GM10266 (cell line): Measurements from ENCODE around the gene MTO1.

Experiments
- DNase-seq: peaks from one replicate; pipeline ENCODE4 v3.0.0; 2012; ENCODE audit errors: extremely low spot score
- TF ChIP-seq, protein P1 (sequence below): IDR thresholded peaks from 2 replicates; pipeline ENCODE4 v1.5.1; 2012; ENCODE audit warnings: mild to moderate bottlenecking, low read depth; ENCODE audit not compliant: control insufficient read depth, insufficient read depth; ENCODE audit errors: missing control alignments

MTO1 gene

DNA sequence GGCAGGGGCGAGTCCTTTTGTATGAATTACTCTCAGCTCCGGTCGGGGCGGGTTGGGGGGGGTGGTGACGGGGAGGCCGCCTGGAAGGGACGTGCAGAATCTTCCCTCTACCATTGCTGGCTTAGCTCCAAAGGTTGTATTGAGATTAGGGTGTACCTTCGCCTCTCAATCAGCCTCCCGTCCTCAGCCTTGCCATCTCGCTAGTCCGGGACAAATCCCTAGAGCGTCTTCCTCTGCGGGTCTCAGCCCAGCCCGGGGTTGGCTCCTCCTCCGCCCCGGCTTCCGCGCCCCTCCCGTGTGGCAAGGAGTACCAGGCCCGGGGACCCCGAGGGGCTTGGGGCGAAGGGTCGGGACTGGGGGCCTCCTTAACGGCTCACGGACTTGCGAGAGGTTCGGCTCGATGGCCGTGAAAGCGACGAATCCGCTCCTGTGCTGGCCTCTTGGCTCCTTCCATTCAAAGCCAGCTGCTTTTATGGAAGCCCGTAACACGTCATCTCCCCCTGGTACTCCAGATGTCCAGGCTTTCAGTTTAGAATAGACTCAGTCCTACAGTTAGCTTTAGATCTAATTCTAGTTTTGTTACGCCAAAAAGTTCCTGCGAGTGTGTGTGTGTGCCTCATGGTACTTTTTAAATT, 59.9 kb downstream of the MTO1 start:
- TF ChIP-seq, protein P1, sequence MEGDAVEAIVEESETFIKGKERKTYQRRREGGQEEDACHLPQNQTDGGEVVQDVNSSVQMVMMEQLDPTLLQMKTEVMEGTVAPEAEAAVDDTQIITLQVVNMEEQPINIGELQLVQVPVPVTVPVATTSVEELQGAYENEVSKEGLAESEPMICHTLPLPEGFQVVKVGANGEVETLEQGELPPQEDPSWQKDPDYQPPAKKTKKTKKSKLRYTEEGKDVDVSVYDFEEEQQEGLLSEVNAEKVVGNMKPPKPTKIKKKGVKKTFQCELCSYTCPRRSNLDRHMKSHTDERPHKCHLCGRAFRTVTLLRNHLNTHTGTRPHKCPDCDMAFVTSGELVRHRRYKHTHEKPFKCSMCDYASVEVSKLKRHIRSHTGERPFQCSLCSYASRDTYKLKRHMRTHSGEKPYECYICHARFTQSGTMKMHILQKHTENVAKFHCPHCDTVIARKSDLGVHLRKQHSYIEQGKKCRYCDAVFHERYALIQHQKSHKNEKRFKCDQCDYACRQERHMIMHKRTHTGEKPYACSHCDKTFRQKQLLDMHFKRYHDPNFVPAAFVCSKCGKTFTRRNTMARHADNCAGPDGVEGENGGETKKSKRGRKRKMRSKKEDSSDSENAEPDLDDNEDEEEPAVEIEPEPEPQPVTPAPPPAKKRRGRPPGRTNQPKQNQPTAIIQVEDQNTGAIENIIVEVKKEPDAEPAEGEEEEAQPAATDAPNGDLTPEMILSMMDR, result no peak
- no peak for DNase-seq

DNA sequence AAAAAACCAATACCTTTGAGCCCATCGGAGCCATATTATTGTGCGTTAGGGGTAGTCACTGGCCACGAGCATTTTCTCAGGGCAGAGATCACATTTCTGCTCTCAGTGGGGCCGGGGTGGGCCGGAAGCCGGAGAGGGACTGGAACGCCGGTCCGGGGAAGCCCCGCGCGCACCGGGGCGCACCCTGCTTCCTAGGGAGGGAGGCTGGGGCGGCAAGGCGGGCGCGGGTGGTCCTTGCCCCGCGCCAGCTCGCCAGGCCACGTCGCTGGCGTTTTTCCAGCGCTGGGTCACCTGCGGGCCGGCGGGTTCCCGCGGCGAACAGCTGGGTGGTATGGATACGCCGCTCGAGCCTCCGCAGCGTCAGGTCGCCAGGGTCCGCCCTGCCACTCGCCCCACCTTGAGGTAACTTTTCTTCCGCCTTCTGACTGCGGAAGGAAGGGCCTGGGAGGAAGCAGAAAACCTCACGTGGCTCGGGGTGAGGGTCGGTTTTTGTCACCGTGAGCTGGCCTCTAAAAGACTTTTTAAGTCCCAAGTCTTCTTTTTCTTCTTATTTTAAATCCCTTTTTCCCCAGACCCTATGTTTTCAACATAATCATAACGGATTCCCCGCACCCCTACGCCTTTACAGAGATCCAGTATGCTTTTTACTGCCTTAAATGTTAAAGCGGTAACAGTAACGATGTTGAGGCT, 62.0 kb downstream of the MTO1 start:
- TF ChIP-seq, protein P1, result no peak
- peak; percentile 73 for DNase-seq

DNA sequence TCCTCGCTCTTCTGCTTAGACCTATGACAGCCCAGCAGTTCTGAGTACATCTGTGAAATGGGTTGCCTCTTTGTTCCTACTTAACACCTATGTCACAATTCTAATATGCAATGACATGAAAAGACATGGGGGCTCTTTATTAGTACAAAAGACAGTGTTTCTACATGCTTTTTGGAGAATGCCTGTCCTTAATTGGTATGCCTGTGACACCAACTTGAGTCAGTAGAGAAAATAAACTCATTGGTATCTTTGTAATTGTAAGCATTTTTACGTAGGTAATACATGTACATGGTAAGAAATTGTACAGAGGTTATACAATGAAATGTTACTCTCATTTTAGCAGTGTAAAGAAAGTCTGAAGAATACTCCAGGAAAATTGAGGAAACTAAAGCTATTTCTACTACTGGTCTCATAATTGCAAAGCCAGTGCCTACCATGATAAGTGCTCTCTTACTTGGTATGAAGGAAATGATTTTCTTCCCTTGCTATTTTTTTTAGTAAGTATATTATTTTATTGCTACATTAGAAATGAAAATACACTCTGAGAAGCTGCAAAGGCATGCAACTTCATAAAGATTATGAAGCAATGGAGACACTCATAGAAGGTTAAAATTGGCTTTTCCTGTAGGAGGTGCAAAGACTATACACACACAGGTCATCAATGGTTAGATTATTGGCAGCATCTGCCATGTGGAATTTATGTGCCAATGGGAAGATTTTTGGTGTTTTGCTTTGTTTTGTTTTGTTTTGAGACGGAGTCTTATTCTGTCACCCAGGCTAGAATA, 64.2 kb downstream of the MTO1 start:
- TF ChIP-seq, protein P1, result no peak
- DNase-seq, result no peak

DNA sequence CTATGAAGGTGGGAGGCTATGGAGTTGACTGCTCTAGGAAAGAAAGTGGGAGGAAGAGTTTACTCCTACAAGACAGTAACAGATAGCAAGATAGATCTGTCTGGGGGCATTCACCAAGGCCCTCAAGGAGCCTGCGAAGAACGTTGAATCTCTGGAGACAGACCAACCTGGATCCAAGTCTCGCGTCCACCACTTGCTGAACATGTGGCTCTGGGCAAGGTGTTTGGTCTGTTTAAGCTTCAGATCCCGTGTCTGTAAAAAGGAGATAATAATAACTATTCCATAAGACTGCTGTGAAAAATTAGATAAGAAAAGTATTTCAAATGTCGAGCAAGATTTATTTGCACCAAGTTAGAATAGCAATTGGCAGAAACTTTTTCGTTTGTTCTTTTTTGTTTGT, 67.4 kb downstream of the MTO1 start:
- TF ChIP-seq, protein P1, result no peak
- DNase-seq, result no peak

DNA sequence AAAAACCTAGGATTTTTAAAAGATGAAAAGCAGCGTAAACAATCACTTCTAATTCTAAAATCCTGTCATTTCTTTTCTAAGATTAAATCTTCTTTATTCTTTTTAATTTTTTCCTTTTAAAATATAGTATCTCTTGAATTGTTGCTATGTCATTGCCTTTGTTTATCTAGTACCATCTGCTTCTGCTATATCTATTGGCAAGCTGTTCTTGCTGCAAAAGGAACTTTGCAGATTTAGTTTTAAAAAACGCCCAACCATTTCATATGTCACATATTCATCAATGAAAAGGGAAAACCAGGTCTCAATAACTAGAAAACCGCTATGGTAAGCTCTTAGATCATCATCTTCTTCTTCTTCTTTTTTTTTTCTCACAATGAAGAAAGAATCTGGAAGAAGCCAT, 70.8 kb downstream of the MTO1 start:
- DNase-seq, result no peak
- TF ChIP-seq, protein P1, result no peak

DNA sequence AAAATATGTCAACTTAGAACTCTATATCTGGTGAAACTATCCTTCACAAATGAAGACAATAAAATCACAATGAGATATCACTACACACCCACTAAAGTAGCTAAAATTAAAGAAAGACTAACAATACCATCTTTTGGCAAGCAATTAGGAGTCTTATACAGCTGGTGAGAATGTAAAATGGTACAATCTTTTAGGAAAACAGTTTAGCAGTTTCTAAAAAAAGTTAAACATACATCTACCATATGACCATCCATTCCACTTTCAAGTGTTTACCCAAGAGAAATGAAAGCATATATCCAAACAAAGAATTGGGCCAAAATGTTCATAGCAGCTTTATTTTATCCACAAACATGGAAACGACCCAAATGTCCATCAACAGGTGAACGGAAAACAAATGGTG, 73.1 kb downstream of the MTO1 start:
- TF ChIP-seq, protein P1, result no peak
- DNase-seq, result no peak
